ENCODE measurements around the gene GAS7. TPM values are rescaled to one million over a fixed set of nuclear protein-coding genes. Genes with fewer than 3 reads are reported as not detected.

Gene GAS7
- total and polyA plus RNA-seq, 2 experiments from 2014 or later, result 1.9 to 10.7 TPM

GRCh38 chr17:10187456-10187855 is 10.9 kb downstream of the GAS7 start:
- DNase-seq (ENCODE audit: low spot score) (no peak), ATAC-seq (no peak)
- Mint-ChIP-seq H3K27ac (no peak overlapping the region), H3K36me3 (ENCODE audit: low read depth) (no peaks in the 10 kb centered on the region), H3K27me3 (ENCODE audit: insufficient read depth, low read depth, poor library complexity) (peaks cover 4% of the 10 kb centered on the region), H3K4me1 (peaks cover 27% of the 10 kb centered on the region), H3K9me3 (no peaks in the 10 kb centered on the region; the same call in 2 of the 3 replicates), H3K4me3 (no peak overlapping the region)
- Histone ChIP-seq H3K27me3 (ENCODE audit: insufficient read depth) (no peaks in the 10 kb centered on the region), H2AFZ (no peak overlapping the region), H3K36me3 (ENCODE audit: insufficient read depth) (no peaks in the 10 kb centered on the region), H3F3A (replicated peaks; ENCODE audit: low read depth) (no peaks in the 10 kb centered on the region), H3K27ac (ENCODE audit: low read depth) (no peak overlapping the region), H3K4me1 (ENCODE audit: insufficient read depth) (peaks cover 20% of the 10 kb centered on the region), H3K9me2 (ENCODE audit: insufficient read depth) (no peaks in the 10 kb centered on the region), H3K4me3 (no peak overlapping the region), H3K4me2 (no peak overlapping the region), H3K79me2 (replicated peaks; ENCODE audit: insufficient read depth) (no peaks in the 10 kb centered on the region), H4K20me1 (replicated peaks; ENCODE audit: insufficient read depth) (no peaks in the 10 kb centered on the region)
- TF ChIP-seq ETS1 (IDR thresholded peaks at IDR 0.05) (no peak), JUNB (IDR thresholded peaks at IDR 0.05; ENCODE audit: unreplicated experiment) (no peak), CREB1 (CRISPR knock-in tag; IDR thresholded peaks at IDR 0.05; ENCODE audit: low read depth) (no peak), POLR2AphosphoS5 (IDR thresholded peaks at IDR 0.05; ENCODE audit: low read depth) (no peak), ZNF331 (CRISPR knock-in tag; IDR thresholded peaks at IDR 0.05; ENCODE audit: low read depth) (no peak), STAT1 (IDR thresholded peaks at IDR 0.05; ENCODE audit: unreplicated experiment) (no peak), NANOG (IDR thresholded peaks at IDR 0.05; ENCODE audit: borderline replicate concordance) (no peak), ZNF114 (CRISPR knock-in tag; IDR thresholded peaks at IDR 0.05) (no peak), EZH2 (IDR thresholded peaks at IDR 0.05; ENCODE audit: low read depth, unreplicated experiment) (no peak), REST (IDR thresholded peaks at IDR 0.05; ENCODE audit: unreplicated experiment) (no peak), ZNF462 (CRISPR knock-in tag; IDR thresholded peaks at IDR 0.05) (no peak)
